IPS DF 4.7 (cell line): Measurements from ENCODE around the gene LTBP4.
A peak's percentile ranks its signal among the peaks of the same experiment; 100 is the strongest.
"Not testable (repeated sequence)": the region's sequence is repeated elsewhere in the genome, so short reads cannot be mapped to it uniquely, and the experiment has no call there.

Experiments used
- DNase-seq: peaks from one replicate; pipeline ENCODE4 v3.0.0-alpha.2; 2013; ENCODE audit warnings: low spot score; ENCODE audit errors: extremely low read depth

LTBP4 gene, protein sequence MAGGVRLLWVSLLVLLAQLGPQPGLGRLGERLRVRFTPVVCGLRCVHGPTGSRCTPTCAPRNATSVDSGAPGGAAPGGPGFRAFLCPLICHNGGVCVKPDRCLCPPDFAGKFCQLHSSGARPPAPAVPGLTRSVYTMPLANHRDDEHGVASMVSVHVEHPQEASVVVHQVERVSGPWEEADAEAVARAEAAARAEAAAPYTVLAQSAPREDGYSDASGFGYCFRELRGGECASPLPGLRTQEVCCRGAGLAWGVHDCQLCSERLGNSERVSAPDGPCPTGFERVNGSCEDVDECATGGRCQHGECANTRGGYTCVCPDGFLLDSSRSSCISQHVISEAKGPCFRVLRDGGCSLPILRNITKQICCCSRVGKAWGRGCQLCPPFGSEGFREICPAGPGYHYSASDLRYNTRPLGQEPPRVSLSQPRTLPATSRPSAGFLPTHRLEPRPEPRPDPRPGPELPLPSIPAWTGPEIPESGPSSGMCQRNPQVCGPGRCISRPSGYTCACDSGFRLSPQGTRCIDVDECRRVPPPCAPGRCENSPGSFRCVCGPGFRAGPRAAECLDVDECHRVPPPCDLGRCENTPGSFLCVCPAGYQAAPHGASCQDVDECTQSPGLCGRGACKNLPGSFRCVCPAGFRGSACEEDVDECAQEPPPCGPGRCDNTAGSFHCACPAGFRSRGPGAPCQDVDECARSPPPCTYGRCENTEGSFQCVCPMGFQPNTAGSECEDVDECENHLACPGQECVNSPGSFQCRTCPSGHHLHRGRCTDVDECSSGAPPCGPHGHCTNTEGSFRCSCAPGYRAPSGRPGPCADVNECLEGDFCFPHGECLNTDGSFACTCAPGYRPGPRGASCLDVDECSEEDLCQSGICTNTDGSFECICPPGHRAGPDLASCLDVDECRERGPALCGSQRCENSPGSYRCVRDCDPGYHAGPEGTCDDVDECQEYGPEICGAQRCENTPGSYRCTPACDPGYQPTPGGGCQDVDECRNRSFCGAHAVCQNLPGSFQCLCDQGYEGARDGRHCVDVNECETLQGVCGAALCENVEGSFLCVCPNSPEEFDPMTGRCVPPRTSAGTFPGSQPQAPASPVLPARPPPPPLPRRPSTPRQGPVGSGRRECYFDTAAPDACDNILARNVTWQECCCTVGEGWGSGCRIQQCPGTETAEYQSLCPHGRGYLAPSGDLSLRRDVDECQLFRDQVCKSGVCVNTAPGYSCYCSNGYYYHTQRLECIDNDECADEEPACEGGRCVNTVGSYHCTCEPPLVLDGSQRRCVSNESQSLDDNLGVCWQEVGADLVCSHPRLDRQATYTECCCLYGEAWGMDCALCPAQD (N-terminal part only)

DNA sequence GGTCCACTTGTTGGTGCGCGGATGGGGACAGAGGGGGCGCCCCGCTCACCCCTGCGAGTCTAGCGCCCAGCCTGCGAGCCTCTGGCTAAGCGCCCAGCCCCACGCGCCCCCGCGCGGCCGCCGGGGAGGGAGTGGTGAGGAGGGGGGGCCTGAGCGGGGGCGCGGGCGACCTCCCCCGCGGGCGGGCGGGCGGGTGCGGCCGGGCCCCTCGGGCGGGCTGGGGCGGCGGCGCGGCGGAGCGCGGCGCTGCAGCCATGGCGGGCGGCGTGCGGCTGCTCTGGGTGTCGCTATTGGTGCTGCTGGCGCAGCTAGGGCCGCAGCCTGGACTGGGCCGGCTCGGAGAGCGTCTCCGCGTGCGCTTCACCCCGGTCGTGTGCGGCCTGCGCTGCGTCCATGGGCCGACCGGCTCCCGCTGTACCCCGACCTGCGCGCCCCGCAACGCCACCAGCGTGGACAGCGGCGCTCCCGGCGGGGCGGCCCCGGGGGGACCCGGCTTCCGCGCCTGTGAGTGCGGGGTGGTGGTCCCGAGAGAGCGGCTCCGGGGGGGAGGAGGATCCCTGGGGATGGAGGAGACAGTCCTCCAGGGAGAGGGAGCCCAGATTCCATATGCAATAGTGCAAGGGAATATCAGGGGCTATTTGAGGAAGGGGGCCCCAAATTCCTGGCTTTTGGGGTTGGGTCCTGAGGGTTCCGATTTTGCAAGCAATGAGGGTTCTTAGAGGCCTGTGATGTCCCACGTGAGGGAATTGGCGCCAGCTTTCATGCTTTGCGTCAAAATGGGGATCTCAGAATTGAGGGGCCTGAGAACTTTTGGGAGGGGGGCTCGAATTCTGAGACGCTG lies at the start of gene LTBP4:
LTBP4 (plus strand) TSS at position 236 of the 841 bp plus-strand sequence; CDS start at position 255, 19 bp downstream.
- DNase-seq, result no peak

DNA sequence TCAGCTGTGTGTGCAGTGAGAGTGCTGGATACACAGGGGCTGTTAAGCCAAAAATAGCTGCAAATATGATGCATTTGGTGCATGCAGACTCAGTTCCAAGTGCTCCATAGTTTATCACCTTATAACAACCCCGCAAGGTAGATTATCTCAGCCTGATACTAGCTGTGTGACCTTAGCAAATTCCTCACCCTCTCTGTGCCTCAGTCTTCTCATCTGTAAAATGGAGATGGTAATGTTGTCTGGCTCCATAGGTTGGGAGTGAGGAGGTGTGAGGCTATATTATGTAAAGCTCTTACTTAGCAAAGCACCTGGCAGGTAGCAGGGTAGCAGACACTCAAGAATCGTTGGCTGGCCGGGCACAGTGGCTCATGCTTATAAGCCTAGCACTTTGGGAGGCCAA lies 48.3 kb upstream of the LTBP4 start:
- no peak for DNase-seq

DNA sequence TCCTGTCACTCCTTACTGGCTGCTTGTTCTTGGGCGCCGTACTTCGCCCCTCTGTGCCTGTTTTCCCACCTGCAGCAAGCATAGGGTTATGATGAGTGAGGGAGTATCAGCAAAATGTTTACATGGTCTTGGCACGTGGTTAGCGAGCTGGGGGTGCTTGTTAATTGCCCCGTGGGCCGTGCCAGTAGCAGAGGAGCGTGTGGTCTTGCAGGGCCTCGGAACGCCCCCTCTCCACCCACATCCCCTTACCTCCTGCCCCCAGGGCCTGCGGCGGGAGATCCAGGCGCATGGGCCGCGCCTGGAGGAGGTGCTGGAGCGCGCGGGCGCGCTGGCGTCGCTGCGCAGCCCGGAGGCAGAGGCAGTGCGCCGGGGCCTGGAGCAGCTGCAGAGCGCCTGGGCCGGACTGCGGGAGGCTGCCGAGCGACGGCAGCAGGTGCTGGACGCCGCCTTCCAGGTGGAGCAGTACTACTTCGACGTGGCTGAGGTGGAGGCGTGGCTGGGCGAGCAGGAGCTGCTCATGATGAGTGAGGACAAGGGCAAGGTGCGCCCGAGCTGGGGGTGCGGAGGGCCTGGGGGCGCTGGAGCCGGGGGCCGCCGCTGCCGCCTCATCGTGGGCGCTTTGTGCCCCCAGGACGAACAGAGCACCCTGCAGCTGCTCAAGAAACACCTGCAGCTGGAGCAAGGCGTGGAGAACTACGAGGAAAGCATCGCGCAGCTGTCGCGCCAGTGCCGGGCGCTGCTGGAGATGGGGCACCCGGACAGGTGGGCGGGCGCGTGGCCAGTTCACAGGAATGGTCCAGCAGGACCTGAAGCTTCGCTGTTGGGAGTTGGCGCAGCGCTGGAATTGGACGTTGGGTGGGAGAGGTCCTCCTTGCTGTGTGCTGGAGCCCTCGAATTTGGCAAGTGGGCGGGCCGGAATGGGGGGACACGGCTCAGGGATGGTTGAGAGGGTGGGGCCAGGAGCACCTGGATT lies 47.0 kb upstream of the LTBP4 start:
- DNase-seq, result no peak

DNA sequence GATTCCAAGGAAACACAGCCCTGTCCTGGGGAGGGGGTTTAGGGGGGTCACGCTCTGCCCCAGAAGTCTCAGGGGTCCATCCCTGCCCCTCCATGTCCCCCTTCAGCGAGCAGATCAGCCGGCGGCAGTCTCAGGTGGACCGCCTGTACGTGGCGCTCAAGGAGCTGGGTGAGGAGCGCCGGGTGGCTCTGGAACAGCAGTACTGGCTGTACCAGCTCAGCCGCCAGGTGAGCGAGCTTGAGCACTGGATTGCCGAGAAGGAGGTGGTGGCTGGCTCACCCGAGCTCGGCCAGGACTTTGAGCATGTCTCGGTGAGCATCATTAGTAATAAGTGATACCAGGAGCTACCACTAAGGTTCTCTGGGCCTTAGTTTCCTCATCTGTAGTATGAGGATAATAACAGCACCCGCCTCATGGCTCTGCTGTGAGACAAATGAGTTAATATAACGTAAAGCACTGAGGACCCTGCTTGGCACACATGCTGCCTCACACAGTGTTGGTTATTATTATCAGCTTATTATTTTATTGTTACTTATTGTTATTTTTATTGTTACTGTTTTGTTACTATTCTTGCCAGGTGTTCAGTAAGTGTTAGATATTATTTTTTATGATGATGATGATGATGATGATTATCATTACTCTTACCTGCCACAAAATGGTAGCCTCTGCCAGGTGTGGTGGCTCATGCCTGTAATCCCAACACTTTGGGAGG lies 45.0 kb upstream of the LTBP4 start:
- no peak for DNase-seq

DNA sequence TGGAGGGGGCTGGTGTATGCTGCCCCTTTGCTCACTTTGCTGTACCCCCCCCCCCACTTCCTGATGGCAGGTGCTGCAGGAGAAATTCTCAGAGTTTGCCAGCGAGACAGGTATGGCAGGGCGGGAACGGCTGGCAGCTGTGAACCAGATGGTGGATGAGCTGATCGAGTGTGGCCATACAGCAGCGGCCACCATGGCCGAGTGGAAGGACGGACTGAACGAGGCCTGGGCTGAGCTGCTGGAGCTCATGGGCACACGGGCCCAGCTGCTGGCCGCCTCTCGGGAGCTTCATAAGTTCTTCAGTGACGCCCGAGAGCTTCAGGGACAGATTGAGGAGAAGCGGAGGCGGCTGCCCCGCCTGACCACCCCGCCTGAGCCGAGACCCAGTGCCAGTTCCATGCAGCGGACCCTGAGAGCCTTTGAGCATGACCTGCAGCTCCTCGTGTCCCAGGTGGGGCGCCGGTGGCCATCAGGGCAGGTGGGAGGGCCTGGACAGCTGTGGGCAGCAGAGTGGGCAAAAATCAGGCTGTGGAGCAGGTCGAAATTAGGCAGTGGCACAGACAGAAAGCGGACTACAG lies 44.1 kb upstream of the LTBP4 start:
- no peak for DNase-seq

DNA sequence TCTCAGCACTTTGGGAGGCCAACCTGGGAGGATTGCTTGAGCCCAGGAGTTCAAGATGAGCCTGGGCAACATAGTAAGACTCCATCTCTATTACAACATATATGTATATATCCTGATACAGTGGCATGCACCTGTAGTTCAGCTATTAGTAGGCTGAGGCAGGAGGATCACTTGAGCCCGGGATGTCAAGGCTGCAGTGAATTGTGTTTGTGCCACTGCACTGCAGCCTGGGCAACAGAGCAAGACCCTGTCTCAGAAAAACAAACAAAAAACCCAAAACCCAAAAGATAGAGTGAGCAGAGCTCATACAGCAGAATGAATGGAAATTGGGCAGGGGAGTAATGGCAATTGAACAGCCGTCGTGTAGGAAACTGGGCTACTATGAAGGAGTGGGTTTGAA lies 41.8 kb upstream of the LTBP4 start:
- DNase-seq, result no peak

DNA sequence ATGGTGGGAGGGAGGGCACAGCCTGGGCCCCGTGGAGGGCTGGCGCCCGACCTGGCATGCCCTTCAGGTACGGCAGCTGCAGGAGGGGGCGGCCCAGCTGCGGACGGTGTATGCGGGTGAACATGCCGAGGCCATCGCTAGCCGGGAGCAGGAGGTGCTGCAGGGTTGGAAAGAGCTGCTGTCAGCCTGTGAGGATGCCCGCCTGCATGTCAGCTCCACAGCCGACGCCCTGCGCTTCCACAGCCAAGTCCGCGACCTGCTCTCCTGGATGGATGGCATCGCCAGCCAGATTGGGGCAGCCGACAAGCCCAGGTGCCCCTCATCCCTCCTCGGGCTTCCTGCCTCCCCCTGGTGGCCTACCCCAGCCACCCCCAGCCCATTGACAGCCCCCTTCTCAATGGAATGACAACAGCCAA lies 41.1 kb upstream of the LTBP4 start:
- no peak for DNase-seq

DNA sequence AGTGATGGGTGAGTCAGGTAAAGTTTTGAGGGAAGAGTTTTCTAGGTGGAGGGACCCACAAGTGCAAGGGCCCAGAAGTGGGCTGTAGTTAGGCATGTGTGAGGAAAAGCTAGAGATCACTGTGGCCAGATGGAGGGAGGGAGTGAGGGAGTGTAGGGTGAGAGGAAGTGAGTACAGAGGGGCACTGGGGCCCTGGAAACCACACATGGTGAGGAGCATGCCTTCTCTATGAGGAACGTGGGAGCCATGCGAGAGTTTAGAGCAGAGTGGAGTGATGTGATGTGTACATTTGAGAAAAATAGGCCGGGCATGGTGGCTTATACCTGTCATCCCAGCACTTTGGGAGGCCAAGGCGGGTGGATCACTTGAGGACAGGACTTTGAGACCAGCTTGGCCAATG lies 39.2 kb upstream of the LTBP4 start:
- no peak for DNase-seq

DNA sequence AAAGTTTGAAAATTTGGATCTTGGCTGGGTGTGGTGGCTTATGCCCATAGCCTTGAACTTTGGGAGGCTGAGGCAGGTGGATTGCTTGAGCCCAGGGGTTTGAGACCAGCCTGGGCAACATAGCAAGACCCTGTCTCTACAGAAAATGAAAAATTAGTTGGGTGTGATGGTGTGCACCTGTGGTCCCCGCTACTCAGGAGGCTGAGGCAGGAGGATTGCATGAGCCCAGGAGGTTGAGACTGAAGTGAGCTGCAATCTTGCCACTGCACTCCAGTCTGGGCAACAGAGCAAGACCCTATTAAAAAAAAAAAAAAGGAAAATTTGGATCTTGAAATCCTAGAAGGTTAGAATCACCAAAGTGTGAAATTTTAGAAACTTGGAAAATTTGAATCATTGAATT lies 36.6 kb upstream of the LTBP4 start:
- not testable (repeated sequence) for DNase-seq

DNA sequence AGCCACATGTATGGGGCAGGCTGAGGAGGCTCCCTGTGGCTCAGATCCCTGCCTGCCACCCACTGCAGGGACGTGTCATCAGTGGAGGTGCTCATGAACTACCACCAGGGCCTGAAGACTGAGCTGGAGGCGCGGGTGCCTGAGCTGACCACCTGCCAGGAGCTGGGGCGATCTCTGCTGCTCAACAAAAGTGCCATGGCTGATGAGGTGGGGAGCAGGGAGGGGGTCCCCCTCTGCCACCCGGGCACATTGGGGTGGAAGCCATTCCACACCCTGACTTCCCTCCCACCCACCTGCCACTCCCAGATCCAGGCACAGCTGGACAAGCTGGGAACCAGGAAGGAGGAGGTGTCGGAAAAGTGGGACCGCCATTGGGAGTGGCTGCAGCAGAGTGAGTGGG lies 35.8 kb upstream of the LTBP4 start:
- DNase-seq, result no peak

DNA sequence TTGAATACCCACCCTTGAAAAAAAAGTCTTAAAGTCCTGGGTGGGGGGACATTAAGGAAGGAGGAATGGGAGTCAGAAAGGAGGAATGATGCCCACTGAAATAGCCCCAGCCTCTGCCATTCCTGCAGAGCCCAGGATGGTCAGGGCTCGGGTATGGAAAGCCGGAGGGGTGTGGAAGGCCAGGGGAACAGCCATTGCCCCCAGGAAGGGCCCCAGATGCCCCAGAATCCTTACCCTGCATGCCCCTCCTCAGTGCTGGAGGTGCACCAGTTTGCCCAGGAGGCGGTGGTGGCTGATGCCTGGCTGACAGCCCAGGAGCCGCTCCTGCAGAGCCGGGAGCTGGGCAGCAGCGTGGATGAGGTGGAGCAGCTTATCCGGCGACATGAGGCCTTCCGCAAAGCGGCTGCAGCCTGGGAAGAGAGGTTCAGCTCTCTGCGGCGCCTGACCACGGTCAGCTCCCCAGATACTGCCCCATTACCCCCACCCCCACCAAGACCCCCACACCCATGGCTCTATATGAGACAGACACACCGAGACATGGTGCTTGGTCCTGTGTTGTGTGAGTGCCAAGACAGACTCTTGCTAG lies 35.2 kb upstream of the LTBP4 start:
- no peak for DNase-seq

DNA sequence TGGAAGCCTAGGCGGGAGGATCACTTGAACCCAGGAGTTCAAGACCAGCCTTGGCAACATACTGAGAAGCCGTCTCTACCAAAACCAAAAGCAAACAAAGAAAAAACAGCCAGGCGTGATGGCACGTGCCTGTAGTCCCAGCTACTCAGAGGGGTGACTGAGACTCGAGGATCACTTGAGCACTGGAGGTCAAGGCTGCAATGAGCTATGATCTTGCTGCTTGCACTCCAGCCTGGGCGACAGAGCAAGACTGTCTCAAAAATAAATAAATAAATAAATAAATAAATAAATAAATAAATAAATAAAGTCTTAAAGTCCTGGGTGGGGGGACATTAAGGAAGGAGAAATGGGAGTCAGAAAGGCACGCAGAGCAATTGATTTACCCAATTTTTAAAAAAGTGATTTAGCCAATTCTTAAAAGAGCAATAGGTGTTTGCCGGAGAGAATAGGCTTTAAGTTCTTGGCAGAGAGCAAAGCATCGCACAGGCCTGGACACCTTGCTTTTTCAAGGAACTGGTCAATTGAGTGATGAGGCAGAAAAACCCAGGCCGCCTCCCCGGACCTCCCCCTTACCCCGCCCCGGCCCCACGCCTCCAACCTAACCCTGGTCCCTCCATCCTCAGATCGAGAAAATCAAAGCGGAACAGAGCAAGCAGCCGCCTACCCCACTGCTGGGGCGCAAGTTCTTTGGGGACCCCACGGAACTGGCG lies 34.0 kb upstream of the LTBP4 start:
- no peak for DNase-seq

DNA sequence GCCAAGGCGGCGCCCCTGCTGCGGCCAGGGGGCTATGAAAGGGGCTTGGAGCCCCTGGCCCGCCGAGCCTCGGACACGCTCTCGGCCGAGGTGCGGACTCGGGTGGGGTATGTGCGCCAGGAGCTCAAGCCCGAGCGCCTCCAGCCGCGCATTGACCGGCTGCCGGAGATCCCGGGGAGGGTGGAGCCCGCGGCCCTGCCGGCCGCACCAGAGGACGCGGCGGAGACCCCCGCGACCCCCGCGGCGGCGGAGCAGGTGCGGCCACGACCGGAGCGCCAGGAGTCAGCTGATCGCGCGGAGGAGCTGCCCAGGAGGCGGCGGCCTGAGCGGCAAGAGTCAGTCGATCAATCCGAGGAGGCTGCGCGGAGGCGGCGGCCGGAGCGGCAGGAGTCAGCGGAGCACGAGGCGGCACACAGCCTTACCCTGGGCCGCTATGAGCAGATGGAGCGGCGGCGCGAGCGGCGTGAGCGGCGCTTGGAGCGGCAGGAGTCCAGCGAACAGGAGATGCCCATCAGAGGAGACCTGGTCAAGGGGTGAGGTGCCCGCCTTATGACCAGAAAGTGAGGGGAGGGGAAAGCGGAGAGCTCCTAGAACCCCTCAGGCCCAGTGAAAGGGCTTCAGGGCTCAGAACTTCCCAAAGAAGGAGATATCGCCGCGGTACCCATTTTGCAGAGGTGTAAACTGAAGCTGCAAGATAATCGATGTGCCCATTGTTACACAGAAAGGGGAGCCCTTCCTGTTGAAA lies 33.2 kb upstream of the LTBP4 start:
- no peak for DNase-seq

DNA sequence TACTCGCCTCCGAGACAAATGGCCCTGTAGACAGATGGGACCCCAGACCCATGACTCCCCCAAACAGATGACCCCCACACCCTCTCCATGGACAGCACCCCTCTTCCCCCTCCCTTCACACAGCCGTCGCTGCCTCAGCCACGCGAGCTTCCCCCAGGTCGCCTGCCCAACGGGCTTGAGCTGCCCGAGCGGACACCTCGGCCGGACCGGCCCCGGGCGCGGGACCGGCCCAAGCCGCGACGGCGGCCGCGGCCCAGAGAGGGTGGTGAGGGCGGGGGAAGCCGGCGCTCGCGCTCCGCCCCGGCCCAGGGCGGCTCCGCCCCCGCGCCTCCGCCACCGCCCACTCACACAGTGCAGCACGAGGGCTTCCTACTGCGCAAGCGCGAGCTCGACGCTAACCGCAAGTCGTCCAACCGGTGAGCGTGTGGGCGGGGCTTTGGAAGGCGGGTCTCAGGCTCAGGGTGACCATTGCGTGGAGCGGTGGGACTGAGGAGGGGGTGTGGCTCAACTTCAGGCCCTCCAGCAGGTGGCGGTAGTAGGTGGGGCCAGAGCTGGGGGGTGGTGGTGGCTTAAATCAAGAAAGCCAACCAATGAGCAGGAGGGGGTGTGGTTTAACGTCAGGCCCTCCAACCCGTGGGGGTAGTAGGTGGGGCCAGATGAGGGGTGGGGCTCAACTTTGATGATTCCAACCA lies 30.7 kb upstream of the LTBP4 start:
- peak; percentile 98 for DNase-seq

DNA sequence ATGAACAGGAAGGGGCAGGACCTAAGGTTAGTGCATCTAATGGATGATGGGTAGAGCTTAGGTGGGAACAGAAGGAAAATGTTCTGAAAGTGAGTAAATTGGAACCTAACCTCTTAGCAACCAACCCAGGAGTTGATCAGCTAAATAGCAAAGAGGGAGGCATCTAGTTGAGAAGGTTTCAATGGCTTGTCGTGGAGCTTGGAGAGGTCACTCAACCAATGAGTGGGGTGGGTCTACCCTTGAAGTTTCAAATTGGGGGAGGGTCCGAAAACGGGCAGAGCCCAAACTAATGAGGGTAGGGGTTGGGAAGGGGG lies 30.2 kb upstream of the LTBP4 start:
- no peak for DNase-seq

DNA sequence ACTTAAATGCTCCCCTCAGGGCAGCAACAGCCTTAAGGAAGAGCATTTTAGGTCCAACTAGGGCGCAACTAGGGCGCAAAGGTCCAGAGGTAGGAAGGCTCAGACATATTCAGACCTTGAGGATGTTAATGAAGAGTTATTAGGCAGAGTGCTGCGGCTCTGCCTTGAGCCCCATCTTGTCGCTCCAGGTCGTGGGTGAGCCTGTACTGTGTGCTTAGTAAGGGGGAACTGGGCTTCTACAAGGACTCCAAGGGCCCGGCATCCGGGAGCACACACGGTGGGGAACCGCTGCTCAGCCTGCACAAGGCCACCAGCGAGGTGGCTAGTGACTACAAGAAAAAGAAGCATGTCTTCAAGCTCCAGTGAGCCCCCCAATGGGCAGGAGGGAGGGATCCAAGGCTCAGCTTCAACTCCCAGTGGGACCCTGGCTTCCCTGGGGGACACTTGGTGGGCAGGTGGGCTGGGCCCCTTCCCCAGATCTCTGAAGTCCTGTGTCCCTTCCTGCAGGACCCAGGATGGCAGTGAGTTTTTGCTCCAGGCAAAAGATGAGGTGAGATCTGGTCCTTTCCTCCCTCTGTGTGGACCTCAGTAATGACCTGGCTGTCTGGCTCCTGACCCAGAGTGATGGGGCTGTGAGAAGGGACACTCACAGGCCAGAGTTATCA lies 29.2 kb upstream of the LTBP4 start:
- no peak for DNase-seq
